Measurements from ENCODE around the gene RAB3A.
A peak's percentile ranks its signal among the peaks of the same experiment; 100 is the strongest.

Gene RAB3A

GRCh38 chr19:18194554-18195238 is 9.1 kb downstream of the RAB3A start:
- no peak for DNase-seq (ENCODE audit: low spot score)

GRCh38 chr19:18194181-18194530 is 9.7 kb downstream of the RAB3A start:
- no peak for DNase-seq (ENCODE audit: low spot score)
- TF ChIP-seq CTCF (IDR thresholded peaks at IDR 0.05; ENCODE audit: extremely low read depth, missing control alignments) = no peak

More at GRCh38 chr19:18194554-18195238, 9.1 kb downstream of the RAB3A start:
- no peak for TF ChIP-seq CTCF (IDR thresholded peaks at IDR 0.05; ENCODE audit: extremely low read depth, missing control alignments)

GRCh38 chr19:18193388-18194180 is 10.3 kb downstream of the RAB3A start:
- DNase-seq (ENCODE audit: low spot score) = no peak
- TF ChIP-seq CTCF (IDR thresholded peaks at IDR 0.05; ENCODE audit: extremely low read depth, missing control alignments) = no peak

GRCh38 chr19:18192673-18193387 is 11.0 kb downstream of the RAB3A start, which contains the start of gene MPV17L2:
Gene MPV17L2, plus strand, starts transcription at chr19:18193218. Its CDS starts 64 bp downstream, at chr19:18193282.
- TF ChIP-seq CTCF (IDR thresholded peaks at IDR 0.05; ENCODE audit: extremely low read depth, missing control alignments) = no peak
- DNase-seq (ENCODE audit: low spot score) = peak; percentile 94

GRCh38 chr19:18191640-18192062 is 12.2 kb downstream of the RAB3A start:
- TF ChIP-seq CTCF (IDR thresholded peaks at IDR 0.05; ENCODE audit: extremely low read depth, missing control alignments) = no peak
- DNase-seq (ENCODE audit: low spot score) = no peak

- no peak for TF ChIP-seq CTCF (IDR thresholded peaks at IDR 0.05; ENCODE audit: extremely low read depth, missing control alignments)
- DNase-seq (ENCODE audit: low spot score) = no peak
Observed at GRCh38 chr19:18190278-18190677, 13.6 kb downstream of the RAB3A start.

GRCh38 chr19:18185538-18185937 is 18.3 kb downstream of the RAB3A start:
- no peak for DNase-seq (ENCODE audit: low spot score)
- TF ChIP-seq CTCF (IDR thresholded peaks at IDR 0.05; ENCODE audit: extremely low read depth, missing control alignments) = no peak
